PC-3 (cell line): ENCODE measurements around the gene LARP6. TPM values are rescaled to one million over a fixed set of nuclear protein-coding genes. Genes with fewer than 3 reads are reported as not detected.
A peak's percentile ranks its signal among the peaks of the same experiment; 100 is the strongest.
"Not testable (repeated sequence)": the region's sequence is repeated elsewhere in the genome, so short reads cannot be mapped to it uniquely, and the experiment has no call there.

Experiments
- ATAC-seq: fragments of 200-7000 bp; cut with Tn5 transposase; 2 replicates; pipeline ENCODE4 v1.9.1; 2020; ENCODE audit warnings: mild to moderate bottlenecking, moderate library complexity
- BruUV-seq: library from RNA; stranded (reverse); fragments of 400-500 nt; replicated peaks from 2 replicates; lab custom pipeline; 2021; lab: Mats Ljungman, UMichigan
- CTCF ChIA-PET: fragments of 300-600 bp; sonication (Branson Sonifier 250); formaldehyde crosslinking; loops from one replicate; lab custom pipeline; 2022; ENCODE audit warnings: antibody characterized with exemption; lab: Charles Lee
- POLR2A ChIA-PET: fragments of 300-600 bp; sonication (Branson Sonifier 250); formaldehyde crosslinking; loops from one replicate; lab custom pipeline; 2022; ENCODE audit warnings: antibody characterized with exemption; ENCODE audit not compliant: unreplicated experiment; lab: Charles Lee
- DNase-seq: peaks from one replicate; pipeline ENCODE4 v3.0.0-alpha.2; 2015
- H2AFZ ChIP-seq: fragments of 300-600 bp; sonication (generic); 2 replicates; pipeline ENCODE4 v1.6.0; 2016; ENCODE audit warnings: antibody characterized with exemption, low read length
- H3F3A ChIP-seq: fragments of 300-600 bp; sonication (generic); one replicate; pipeline ENCODE4 v1.6.0; 2017; ENCODE audit warnings: antibody characterized with exemption, low read length, control low read depth, mild to moderate bottlenecking; ENCODE audit not compliant: unreplicated experiment
- H3K27ac ChIP-seq: fragments of 300-600 bp; sonication (generic); 2 replicates; pipeline ENCODE4 v1.5.1; 2016; ENCODE audit warnings: mild to moderate bottlenecking, low read length
- H3K27me3 ChIP-seq: fragments of 300-600 bp; sonication (generic); 2 replicates; pipeline ENCODE4 v1.6.1; 2016; ENCODE audit warnings: low read length, mixed read lengths
- H3K36me3 ChIP-seq: fragments of 300-600 bp; sonication (generic); 2 replicates; pipeline ENCODE4 v1.6.1; 2016; ENCODE audit warnings: low read depth, mixed run types, low read length, mixed read lengths
- H3K4me1 ChIP-seq: fragments of 300-600 bp; sonication (generic); 2 replicates; pipeline ENCODE4 v1.5.1; 2016; ENCODE audit warnings: low read length; ENCODE audit not compliant: insufficient read depth
- H3K4me2 ChIP-seq: fragments of 300-600 bp; sonication (generic); 2 replicates; pipeline ENCODE4 v1.6.0; 2016; ENCODE audit warnings: low read length
- H3K4me3 ChIP-seq: fragments of 300-600 bp; sonication (generic); 2 replicates; pipeline ENCODE4 v1.5.1; 2016; ENCODE audit warnings: mild to moderate bottlenecking, low read length, mixed read lengths
- H3K79me2 ChIP-seq: fragments of 300-600 bp; sonication (generic); 2 replicates; pipeline ENCODE4 v1.6.1; 2017; ENCODE audit warnings: low read length, mixed read lengths
- H3K9ac ChIP-seq: fragments of 300-600 bp; sonication (generic); 2 replicates; pipeline ENCODE4 v1.6.0; 2016; ENCODE audit warnings: mild to moderate bottlenecking, low read length
- H3K9me2 ChIP-seq: fragments of 300-600 bp; sonication (generic); replicated peaks from 2 replicates; pipeline ENCODE4 v1.6.1; 2016; ENCODE audit warnings: mixed run types, low read length, mixed read lengths
- H3K9me3 ChIP-seq: fragments of 300-600 bp; sonication (generic); 2 replicates; pipeline ENCODE4 v1.6.1; 2016; ENCODE audit warnings: low read length, mixed read lengths
- H4K20me1 ChIP-seq: fragments of 300-600 bp; sonication (generic); 2 replicates; pipeline ENCODE4 v1.6.1; 2016; ENCODE audit warnings: low read length, mixed read lengths
- CTCF ChIP-seq: fragments of 300-600 bp; sonication (generic); conservative IDR thresholded peaks from 2 replicates; pipeline ENCODE4 v1.5.1; 2017; ENCODE audit warnings: antibody characterized with exemption, low read depth, mild to moderate bottlenecking, low read length
- EZH2 ChIP-seq: fragments of 300-600 bp; sonication (generic); IDR thresholded peaks from one replicate; pipeline ENCODE4 v1.6.1; 2017; ENCODE audit warnings: antibody characterized with exemption, mild to moderate bottlenecking, low read length; ENCODE audit not compliant: unreplicated experiment
- EZH2phosphoT487 ChIP-seq: fragments of 300-600 bp; sonication (generic); IDR thresholded peaks from 2 replicates; pipeline ENCODE4 v1.6.1; 2018; ENCODE audit warnings: mild to moderate bottlenecking, antibody characterized with exemption, low read length, borderline replicate concordance
- intact Hi-C: fragments of 100-400 bp; cut with micrococcal nuclease; formaldehyde crosslinking; loops from 2 replicates; pipeline ENCODE4 v1.9.0; 2023
- total RNA-seq: library from RNA; depleted of rRNA; stranded (reverse); fragments of >200 nt; gene quantifications from 2 replicates; pipeline ENCODE4 v1.2.3, GENCODE V29; 2014

The LARP6 gene
- total RNA-seq, 1 experiment from 2014 or later = 133 TPM

GRCh38 chr15:70875001-70875782 lies 21.2 kb upstream of the LARP6 start:
- Histone ChIP-seq H3F3A (no peaks in the 10 kb centered on the region), H3K27me3 (no peaks in the 10 kb centered on the region), H3K4me1 (peaks cover 22% of the 10 kb centered on the region), H3K4me2 (peak overlapping the region; percentile 12; the same call in 1 of the 2 replicates), H3K4me3 (no peak overlapping the region), H3K9me3 (no peaks in the 10 kb centered on the region), H2AFZ (peak overlapping the region; percentile 38; the same call in 1 of the 2 replicates), H4K20me1 (no peaks in the 10 kb centered on the region), H3K27ac (no peak overlapping the region), H3K9ac (no peak overlapping the region), H3K36me3 (no peaks in the 10 kb centered on the region), H3K9me2 (no peaks in the 10 kb centered on the region), H3K79me2 (no peaks in the 10 kb centered on the region)
- BruUV-seq = no TSS peak
- no peak for TF ChIP-seq EZH2phosphoT487
- no peak for TF ChIP-seq EZH2
- TF ChIP-seq CTCF = peak; percentile 86
- intact Hi-C loops = loop anchor here (1.0 to 10.0 kb wide), 3 partner anchors 50 to 198 kb away; partner anchors contain the start of gene UACA
- POLR2A ChIA-PET = interaction anchor here (0.6 to 0.8 kb wide), 2 partner anchors 19 to 80 kb away, joined by 5 to 10 read pairs; no protein-coding TSS in a partner anchor
- DNase-seq (peak; percentile 64), ATAC-seq (peak; percentile 71)
- CTCF ChIA-PET = interaction anchor here (0.6 to 1.6 kb wide), 10 partner anchors 12 to 195 kb away, joined by 3 to 21 read pairs (median 6); partner anchors contain the start of gene LARP6

DNA sequence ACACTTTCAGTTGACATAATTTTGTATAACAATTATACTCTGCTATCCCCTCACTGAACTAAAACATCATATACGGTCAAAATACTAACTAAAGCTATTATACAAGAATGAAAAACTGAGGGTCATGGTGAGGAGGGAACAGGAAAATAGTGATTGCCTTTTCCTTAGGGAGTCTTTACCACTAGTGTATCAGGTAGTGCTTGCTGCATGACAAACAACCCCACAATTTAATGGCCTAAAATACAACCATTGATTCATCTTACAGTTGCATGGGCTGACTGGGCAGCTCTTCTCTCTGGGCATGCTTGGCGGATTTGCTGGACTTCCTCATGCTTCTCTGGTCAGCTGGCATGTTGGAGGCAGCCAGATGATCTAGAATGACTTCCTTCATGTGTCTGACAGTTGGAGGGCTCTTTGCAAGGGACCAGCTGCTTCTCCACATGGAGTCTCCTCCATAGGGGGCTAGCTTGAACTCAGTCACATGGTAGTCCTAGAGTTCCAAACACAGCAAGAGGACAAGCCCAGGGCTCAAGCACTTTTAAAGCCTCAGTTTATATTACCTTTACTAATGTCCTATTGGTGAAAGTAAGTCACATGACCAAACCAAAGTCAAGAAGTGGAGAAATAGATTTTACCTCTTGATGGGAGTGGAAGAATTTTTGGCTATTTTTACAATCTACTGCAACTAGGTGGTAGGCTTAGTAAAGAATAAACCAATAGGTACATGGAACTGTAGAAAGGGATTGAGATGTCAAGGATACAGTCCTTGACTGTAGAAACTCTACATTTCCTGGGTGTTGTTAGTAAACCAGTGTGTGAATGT lies 19.5 kb upstream of the LARP6 start:
- no TSS peak for BruUV-seq
- no peaks in the 10 kb centered on the region for H3K27me3 ChIP-seq
- H3K36me3 ChIP-seq = no peaks in the 10 kb centered on the region
- H3K9me3 ChIP-seq = no peaks in the 10 kb centered on the region
- H3K9me2 ChIP-seq = no peaks in the 10 kb centered on the region
- DNase-seq (no peak), ATAC-seq (no peak)
- H2AFZ ChIP-seq = no peak overlapping the region
- H3K79me2 ChIP-seq = no peaks in the 10 kb centered on the region
- ChIA-PET CTCF (no interaction called here), POLR2A (no interaction called here)
- TF ChIP-seq EZH2phosphoT487 = no peak
- TF ChIP-seq CTCF = no peak
- no peak for TF ChIP-seq EZH2
- H3K4me1 ChIP-seq = peaks cover 13% of the 10 kb centered on the region
- H4K20me1 ChIP-seq = no peaks in the 10 kb centered on the region
- intact Hi-C loops = loop anchor here (10.0 kb wide), 1 partner anchor 109 kb away; the partner anchor contains the start of gene UACA
- H3F3A ChIP-seq = no peaks in the 10 kb centered on the region
- no peak overlapping the region for H3K4me2 ChIP-seq
- H3K4me3 ChIP-seq = no peak overlapping the region
- no peak overlapping the region for H3K27ac ChIP-seq
- no peak overlapping the region for H3K9ac ChIP-seq

- H4K20me1 ChIP-seq, BruUV-seq, H3K4me3 ChIP-seq, H3K27me3 ChIP-seq, DNase-seq, H3F3A ChIP-seq, H3K79me2 ChIP-seq, H3K36me3 ChIP-seq, POLR2A ChIA-PET, ATAC-seq, H2AFZ ChIP-seq, H3K9me3 ChIP-seq, CTCF ChIA-PET, H3K27ac ChIP-seq, H3K9ac ChIP-seq, H3K4me2 ChIP-seq, H3K9me2 ChIP-seq: not testable (repeated sequence)
- intact Hi-C loops = loop anchor here (10.0 kb wide), 1 partner anchor 107 kb away; the partner anchor contains the start of gene UACA
- H3K4me1 ChIP-seq = peaks cover 13% of the 10 kb centered on the region
Measured at GRCh38 chr15:70871490-70871889, 17.5 kb upstream of the LARP6 start.
